Germinal center (tissue), 1 donor: ENCODE measurements around the gene LTBP3.

ENCODE experiments used
- DNase-seq: peaks from one replicate; pipeline ENCODE4 v3.0.0; 2012; ENCODE audit warnings: mixed read lengths, low spot score

Gene LTBP3

DNA sequence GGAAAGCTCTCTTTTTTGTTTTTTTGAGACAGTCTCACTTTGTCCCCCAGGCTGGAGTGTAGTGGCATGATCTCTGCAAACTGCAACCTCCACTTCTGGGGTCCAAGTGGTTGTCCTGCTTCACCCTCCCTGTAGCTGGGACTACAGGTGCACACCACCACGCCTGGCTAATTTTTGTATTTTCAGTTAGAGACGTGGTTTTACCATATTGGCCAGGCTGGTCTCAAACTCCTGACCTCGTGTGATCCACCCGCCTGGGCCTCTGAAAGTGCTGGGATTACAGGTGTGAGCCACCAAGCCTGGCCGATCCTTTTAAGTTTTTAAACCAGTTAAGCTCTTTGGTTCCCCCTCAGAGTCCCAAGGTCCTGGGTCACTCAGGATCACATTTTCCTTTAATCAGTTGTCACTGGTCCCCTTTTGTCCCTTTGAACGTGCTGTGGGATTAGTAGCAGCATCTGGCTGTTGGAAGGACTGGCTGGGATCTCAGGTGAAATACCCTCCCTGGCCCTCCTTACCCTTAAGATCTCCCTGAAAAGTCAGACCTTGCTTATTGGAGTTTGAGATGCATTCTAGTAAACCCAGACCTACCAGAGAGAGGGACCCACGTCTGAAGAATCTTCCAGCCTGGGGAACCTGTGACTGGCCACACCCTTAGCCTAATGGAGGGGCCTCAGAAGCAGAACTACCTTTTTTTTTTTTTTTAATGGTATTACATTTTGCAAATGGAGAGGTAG, 51.2 kb downstream of the LTBP3 start:
- DNase-seq, result peak; percentile 55

GRCh38 chr11:65506290-65506771, 51.8 kb downstream of the LTBP3 start:
- DNase-seq, result no peak

GRCh38 chr11:65505466-65506289, 52.5 kb downstream of the LTBP3 start:
- no peak for DNase-seq

- no peak for DNase-seq
Measured at GRCh38 chr11:65504674-65505465, 53.3 kb downstream of the LTBP3 start.

DNA sequence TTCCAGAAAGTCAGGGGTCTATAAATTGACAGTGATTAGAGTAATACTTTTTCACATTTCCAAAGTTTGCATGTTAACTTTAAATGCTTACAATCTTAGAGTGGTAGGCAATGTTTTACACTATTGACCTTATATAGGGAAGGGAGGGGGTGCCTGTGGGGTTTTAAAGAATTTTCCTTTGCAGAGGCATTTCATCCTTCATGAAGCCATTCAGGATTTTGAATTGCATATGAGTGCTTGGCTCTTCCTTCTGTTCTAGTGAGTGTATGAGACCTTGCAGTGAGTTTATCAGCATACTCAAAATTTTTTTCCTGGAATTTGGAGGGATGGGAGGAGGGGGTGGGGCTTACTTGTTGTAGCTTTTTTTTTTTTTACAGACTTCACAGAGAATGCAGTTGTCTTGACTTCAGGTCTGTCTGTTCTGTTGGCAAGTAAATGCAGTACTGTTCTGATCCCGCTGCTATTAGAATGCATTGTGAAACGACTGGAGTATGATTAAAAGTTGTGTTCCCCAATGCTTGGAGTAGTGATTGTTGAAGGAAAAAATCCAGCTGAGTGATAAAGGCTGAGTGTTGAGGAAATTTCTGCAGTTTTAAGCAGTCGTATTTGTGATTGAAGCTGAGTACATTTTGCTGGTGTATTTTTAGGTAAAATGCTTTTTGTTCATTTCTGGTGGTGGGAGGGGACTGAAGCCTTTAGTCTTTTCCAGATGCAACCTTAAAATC, 54.0 kb downstream of the LTBP3 start:
- DNase-seq, result no peak

DNA sequence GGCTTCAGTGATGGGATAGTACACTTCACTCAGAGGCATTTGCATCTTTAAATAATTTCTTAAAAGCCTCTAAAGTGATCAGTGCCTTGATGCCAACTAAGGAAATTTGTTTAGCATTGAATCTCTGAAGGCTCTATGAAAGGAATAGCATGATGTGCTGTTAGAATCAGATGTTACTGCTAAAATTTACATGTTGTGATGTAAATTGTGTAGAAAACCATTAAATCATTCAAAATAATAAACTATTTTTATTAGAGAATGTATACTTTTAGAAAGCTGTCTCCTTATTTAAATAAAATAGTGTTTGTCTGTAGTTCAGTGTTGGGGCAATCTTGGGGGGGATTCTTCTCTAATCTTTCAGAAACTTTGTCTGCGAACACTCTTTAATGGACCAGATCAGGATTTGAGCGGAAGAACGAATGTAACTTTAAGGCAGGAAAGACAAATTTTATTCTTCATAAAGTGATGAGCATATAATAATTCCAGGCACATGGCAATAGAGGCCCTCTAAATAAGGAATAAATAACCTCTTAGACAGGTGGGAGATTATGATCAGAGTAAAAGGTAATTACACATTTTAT, 54.7 kb downstream of the LTBP3 start:
- no peak for DNase-seq

- no peak for DNase-seq
Measured at GRCh38 chr11:65502555-65503367, 55.4 kb downstream of the LTBP3 start.

GRCh38 chr11:65502274-65502554, 55.9 kb downstream of the LTBP3 start:
- no peak for DNase-seq

DNA sequence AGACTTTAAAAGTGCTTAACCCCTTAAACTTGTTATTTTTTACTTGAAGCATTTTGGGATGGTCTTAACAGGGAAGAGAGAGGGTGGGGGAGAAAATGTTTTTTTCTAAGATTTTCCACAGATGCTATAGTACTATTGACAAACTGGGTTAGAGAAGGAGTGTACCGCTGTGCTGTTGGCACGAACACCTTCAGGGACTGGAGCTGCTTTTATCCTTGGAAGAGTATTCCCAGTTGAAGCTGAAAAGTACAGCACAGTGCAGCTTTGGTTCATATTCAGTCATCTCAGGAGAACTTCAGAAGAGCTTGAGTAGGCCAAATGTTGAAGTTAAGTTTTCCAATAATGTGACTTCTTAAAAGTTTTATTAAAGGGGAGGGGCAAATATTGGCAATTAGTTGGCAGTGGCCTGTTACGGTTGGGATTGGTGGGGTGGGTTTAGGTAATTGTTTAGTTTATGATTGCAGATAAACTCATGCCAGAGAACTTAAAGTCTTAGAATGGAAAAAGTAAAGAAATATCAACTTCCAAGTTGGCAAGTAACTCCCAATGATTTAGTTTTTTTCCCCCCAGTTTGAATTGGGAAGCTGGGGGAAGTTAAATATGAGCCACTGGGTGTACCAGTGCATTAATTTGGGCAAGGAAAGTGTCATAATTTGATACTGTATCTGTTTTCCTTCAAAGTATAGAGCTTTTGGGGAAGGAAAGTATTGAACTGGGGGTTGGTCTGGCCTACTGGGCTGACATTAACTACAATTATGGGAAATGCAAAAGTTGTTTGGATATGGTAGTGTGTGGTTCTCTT, 56.5 kb downstream of the LTBP3 start:
- DNase-seq, result no peak

DNA sequence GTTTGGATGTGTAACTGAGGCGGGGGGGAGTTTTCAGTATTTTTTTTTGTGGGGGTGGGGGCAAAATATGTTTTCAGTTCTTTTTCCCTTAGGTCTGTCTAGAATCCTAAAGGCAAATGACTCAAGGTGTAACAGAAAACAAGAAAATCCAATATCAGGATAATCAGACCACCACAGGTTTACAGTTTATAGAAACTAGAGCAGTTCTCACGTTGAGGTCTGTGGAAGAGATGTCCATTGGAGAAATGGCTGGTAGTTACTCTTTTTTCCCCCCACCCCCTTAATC, 57.0 kb downstream of the LTBP3 start:
- DNase-seq, result no peak

DNA sequence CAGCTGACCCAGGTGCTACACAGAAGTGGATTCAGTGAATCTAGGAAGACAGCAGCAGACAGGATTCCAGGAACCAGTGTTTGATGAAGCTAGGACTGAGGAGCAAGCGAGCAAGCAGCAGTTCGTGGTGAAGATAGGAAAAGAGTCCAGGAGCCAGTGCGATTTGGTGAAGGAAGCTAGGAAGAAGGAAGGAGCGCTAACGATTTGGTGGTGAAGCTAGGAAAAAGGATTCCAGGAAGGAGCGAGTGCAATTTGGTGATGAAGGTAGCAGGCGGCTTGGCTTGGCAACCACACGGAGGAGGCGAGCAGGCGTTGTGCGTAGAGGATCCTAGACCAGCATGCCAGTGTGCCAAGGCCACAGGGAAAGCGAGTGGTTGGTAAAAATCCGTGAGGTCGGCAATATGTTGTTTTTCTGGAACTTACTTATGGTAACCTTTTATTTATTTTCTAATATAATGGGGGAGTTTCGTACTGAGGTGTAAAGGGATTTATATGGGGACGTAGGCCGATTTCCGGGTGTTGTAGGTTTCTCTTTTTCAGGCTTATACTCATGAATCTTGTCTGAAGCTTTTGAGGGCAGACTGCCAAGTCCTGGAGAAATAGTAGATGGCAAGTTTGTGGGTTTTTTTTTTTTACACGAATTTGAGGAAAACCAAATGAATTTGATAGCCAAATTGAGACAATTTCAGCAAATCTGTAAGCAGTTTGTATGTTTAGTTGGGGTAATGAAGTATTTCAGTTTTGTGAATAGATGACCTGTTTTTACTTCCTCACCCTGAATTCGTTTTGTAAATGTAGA, 57.6 kb downstream of the LTBP3 start:
- DNase-seq, result no peak

- DNase-seq, result no peak
Measured at GRCh38 chr11:65499713-65500386, 58.3 kb downstream of the LTBP3 start.

DNA sequence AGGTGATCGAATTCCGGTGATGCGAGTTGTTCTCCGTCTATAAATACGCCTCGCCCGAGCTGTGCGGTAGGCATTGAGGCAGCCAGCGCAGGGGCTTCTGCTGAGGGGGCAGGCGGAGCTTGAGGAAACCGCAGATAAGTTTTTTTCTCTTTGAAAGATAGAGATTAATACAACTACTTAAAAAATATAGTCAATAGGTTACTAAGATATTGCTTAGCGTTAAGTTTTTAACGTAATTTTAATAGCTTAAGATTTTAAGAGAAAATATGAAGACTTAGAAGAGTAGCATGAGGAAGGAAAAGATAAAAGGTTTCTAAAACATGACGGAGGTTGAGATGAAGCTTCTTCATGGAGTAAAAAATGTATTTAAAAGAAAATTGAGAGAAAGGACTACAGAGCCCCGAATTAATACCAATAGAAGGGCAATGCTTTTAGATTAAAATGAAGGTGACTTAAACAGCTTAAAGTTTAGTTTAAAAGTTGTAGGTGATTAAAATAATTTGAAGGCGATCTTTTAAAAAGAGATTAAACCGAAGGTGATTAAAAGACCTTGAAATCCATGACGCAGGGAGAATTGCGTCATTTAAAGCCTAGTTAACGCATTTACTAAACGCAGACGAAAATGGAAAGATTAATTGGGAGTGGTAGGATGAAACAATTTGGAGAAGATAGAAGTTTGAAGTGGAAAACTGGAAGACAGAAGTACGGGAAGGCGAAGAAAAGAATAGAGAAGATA, 59.0 kb downstream of the LTBP3 start, which contains the start of gene MALAT1:
MALAT1 (plus strand) TSS at position 69 of the 736 bp plus-strand sequence.
- peak; percentile 58 for DNase-seq

DNA sequence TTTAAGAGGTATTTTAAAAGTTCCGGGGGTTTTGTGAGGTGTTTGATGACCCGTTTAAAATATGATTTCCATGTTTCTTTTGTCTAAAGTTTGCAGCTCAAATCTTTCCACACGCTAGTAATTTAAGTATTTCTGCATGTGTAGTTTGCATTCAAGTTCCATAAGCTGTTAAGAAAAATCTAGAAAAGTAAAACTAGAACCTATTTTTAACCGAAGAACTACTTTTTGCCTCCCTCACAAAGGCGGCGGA, 59.5 kb downstream of the LTBP3 start:
- no peak for DNase-seq

GRCh38 chr11:65498042-65498726, 60.0 kb downstream of the LTBP3 start:
- peak; percentile 47 for DNase-seq

DNA sequence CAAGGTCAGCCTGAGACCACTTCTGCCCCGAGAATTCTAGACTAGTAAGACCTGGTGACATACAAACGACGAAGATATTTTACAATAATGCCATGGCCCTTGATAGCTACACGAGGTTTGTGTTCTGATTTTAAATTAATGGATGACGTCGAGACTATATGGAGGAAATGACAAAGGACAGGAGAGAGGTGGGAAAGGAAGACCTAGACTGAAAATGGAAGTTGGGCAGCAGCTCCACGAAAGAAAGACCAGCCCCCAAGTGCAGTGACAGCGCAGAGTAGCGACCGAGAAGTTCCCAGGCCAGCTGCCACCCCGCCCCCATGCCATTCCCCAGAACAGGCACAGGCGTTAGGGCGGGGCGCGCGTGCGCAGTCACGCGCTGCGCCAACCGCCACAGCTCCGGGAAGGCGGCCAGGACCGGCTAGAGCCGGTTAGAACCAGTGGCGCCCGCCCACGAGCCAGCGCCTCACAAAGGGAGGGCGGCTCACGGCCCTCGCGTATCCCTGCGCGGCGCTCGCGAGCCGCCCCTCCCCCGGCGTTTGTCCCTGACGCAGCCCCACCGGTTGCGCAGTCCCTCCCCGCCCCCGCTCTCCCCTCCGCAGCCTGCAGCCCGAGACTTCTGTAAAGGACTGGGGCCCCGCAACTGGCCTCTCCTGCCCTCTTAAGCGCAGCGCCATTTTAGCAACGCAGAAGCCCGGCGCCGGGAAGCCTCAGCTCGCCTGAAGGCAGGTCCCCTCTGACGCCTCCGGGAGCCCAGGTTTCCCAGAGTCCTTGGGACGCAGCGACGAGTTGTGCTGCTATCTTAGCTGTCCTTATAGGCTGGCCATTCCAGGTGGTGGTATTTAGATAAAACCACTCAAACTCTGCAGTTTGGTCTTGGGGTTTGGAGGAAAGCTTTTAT, 60.8 kb downstream of the LTBP3 start:
- DNase-seq, result peak; percentile 89
